ENCODE results near the gene NLRP10. TPM values are rescaled to one million over a fixed set of nuclear protein-coding genes. Genes with fewer than 3 reads are reported as not detected.

Gene NLRP10, protein sequence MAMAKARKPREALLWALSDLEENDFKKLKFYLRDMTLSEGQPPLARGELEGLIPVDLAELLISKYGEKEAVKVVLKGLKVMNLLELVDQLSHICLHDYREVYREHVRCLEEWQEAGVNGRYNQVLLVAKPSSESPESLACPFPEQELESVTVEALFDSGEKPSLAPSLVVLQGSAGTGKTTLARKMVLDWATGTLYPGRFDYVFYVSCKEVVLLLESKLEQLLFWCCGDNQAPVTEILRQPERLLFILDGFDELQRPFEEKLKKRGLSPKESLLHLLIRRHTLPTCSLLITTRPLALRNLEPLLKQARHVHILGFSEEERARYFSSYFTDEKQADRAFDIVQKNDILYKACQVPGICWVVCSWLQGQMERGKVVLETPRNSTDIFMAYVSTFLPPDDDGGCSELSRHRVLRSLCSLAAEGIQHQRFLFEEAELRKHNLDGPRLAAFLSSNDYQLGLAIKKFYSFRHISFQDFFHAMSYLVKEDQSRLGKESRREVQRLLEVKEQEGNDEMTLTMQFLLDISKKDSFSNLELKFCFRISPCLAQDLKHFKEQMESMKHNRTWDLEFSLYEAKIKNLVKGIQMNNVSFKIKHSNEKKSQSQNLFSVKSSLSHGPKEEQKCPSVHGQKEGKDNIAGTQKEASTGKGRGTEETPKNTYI
- total RNA-seq (2022; extraction: Qiagen RNA extraction) = not detected in 5 replicates

DNA sequence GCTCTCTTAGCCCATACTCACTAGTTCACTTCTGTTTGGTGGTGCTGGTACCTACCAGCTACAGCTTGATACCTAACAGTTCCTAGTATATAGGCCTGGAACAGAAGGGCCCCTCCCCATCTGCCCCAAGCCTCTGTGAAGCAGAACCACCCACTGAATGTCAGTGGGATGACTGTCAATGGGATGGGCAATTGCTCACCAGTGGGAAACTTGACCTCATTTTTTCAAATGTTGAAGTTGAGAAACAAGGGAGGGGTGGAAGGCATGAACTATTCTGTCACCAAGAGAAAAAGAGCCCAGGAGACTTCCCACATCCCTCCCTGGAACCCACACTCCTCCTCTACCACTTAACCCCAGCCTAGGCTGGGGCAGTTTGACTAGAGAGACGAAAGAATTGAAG lies at the start of gene NLRP10:
Gene NLRP10, minus strand, starts transcription at position 62 of the 400 bp plus-strand sequence. CDS start 1,952 bp downstream, outside the sequence.

DNA sequence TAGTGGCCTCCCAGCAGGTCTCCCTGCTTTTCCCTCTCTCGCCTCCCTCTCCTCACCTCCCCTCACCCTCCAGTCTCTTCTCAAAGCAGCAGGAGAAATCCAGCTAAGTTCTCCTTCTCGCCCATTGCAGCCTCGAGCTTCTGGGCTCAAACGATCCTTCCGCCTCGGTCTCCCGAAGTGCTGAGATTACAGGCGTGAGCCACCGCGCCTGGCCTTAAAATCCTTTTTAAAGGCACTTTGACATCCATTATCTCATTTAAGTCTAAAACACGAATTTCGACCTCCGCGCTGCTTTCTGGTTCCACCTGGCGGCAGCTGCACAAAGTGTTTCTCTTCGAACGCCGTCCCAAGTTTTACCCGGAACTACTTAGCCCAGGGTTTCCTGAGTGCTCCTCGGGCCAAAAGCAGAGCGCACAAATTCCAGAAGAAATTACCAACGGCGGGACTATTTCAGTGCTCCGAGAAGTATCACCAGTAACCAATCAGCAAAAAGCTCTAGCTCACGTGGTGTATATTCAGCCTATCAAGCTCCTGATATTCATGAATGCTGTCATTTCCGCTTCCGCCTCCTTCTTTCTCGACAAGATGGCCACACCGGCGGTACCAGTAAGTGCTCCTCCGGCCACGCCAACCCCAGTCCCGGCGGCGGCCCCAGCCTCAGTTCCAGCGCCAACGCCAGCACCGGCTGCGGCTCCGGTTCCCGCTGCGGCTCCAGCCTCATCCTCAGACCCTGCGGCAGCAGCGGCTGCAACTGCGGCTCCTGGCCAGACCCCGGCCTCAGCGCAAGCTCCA lies 21.7 kb upstream of the NLRP10 start, which contains the start of gene EIF3F:
Gene EIF3F, plus strand, starts transcription at position 570 of the 792 bp plus-strand sequence. Its CDS starts 16 bp downstream, at position 586.

DNA sequence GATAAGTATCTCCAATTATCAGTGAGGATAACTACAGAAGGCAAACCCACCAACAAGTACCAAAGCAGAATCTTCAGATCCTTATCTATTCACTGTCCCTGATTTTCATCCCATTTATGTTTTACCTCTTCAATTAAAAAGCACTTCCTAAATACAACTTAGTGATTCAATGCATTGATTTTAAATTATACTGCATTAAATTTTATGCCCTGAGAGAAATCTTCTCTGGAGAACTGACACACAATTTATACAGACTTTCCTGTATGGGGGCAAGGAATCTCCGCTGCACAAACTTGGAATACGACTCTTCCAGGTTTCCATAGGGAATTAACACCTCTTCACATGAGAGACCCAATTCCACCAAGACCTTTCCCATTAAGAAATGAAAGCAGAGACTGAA lies 23.6 kb downstream of the NLRP10 start, which contains the start of gene OR10A3:
Gene OR10A3, minus strand, starts transcription at position 101 of the 400 bp plus-strand sequence. CDS start 2,188 bp downstream, outside the sequence.

DNA sequence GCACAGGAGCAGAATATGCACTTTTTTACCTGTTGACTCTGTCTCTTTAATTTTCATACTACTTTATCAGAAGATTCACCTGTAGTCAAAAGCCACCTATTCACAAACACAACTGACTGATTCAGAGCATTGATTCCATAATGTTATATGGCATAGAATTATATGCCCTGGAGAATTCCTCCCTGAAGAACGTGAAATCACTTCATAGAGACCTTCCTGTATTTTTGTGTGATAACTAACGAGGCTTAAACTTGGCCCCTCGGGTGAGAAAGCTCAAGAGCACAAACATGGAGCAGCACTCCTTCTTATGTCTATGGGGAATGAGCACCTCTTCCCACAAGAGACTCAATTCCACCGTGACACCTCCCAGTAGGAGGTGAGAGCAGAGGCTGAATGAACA lies 34.1 kb downstream of the NLRP10 start, which contains the start of gene OR10A6:
Gene OR10A6, minus strand, starts transcription at position 101 of the 400 bp plus-strand sequence. CDS start 2,606 bp downstream, outside the sequence.

Other genes starting within 250 kb of the NLRP10 start
- not detected in 5 replicates for gene OR5P2, start 168.5 kb downstream of the NLRP10 start, total RNA-seq (2022; extraction: Qiagen RNA extraction)
- not detected in 5 replicates for gene OR5P3, start 134.6 kb downstream of the NLRP10 start, total RNA-seq (2022; extraction: Qiagen RNA extraction)
- not detected in 5 replicates for gene OR10A6, start 34.2 kb downstream of the NLRP10 start, total RNA-seq (2022; extraction: Qiagen RNA extraction)
- gene OR10A3, start 23.7 kb downstream of the NLRP10 start, total RNA-seq (2022; extraction: Qiagen RNA extraction) = not detected in 5 replicates
- gene EIF3F, start 21.9 kb upstream of the NLRP10 start, total RNA-seq (2022; extraction: Qiagen RNA extraction) = 276 to 321 TPM (median 307 TPM) in 5 replicates
- 4.6 to 7.1 TPM (median 6.8 TPM) in 5 replicates for gene TUB, start 115.8 kb upstream of the NLRP10 start, total RNA-seq (2022; extraction: Qiagen RNA extraction)
- gene RIC3, start 203.6 kb upstream of the NLRP10 start, total RNA-seq (2022; extraction: Qiagen RNA extraction) = 1.1 to 2.3 TPM (median 2.0 TPM) in 5 replicates